ENCODE data around the gene NNAT.
"Not testable (repeated sequence)": the region's sequence is repeated elsewhere in the genome, so short reads cannot be mapped to it uniquely, and the experiment has no call there.

NNAT gene

GRCh38 chr20:37521061-37521771 is at the start of gene NNAT:
Gene NNAT (plus strand): TSS chr20:37521250. CDS start chr20:37521332, 82 bp downstream.
- in situ Hi-C loops (cut with MboI; ENCODE audit: low pct_unique_long_range_greater_than_20kb, low sequenced_read_pairs, unreplicated experiment): loop anchor here (10.0 kb wide), 1 partner anchor 116 kb away; no protein-coding TSS in a partner anchor
- TF ChIP-seq CTCF (IDR thresholded peaks at IDR 0.05; ENCODE audit: extremely low read depth, insufficient read depth, missing control alignments): no peak
- no peak for DNase-seq (ENCODE audit: low spot score)

- TF ChIP-seq CTCF (IDR thresholded peaks at IDR 0.05; ENCODE audit: extremely low read depth, insufficient read depth, missing control alignments): no peak
- in situ Hi-C loops (cut with MboI; ENCODE audit: low pct_unique_long_range_greater_than_20kb, low sequenced_read_pairs, unreplicated experiment): no loop called here
- DNase-seq (ENCODE audit: low spot score): no peak
Measured at GRCh38 chr20:37471741-37472235, 49.3 kb upstream of the NNAT start.

- in situ Hi-C loops (cut with MboI; ENCODE audit: low pct_unique_long_range_greater_than_20kb, low sequenced_read_pairs, unreplicated experiment); DNase-seq (ENCODE audit: low spot score): not testable (repeated sequence)
Measured at GRCh38 chr20:37472435-37472834, 48.6 kb upstream of the NNAT start.

GRCh38 chr20:37473249-37474000 is 47.6 kb upstream of the NNAT start:
- in situ Hi-C loops (cut with MboI; ENCODE audit: low pct_unique_long_range_greater_than_20kb, low sequenced_read_pairs, unreplicated experiment): no loop called here
- DNase-seq (ENCODE audit: low spot score): no peak
- TF ChIP-seq CTCF (IDR thresholded peaks at IDR 0.05; ENCODE audit: extremely low read depth, insufficient read depth, missing control alignments): no peak

GRCh38 chr20:37474386-37474785 is 46.7 kb upstream of the NNAT start:
- TF ChIP-seq CTCF (IDR thresholded peaks at IDR 0.05; ENCODE audit: extremely low read depth, insufficient read depth, missing control alignments): no peak
- no peak for DNase-seq (ENCODE audit: low spot score)
- in situ Hi-C loops (cut with MboI; ENCODE audit: low pct_unique_long_range_greater_than_20kb, low sequenced_read_pairs, unreplicated experiment): no loop called here

- in situ Hi-C loops (cut with MboI; ENCODE audit: low pct_unique_long_range_greater_than_20kb, low sequenced_read_pairs, unreplicated experiment): no loop called here
- no peak for TF ChIP-seq CTCF (IDR thresholded peaks at IDR 0.05; ENCODE audit: extremely low read depth, insufficient read depth, missing control alignments)
- no peak for DNase-seq (ENCODE audit: low spot score)
Measured at GRCh38 chr20:37475252-37475651, 45.8 kb upstream of the NNAT start.

GRCh38 chr20:37477041-37477440 is 44.0 kb upstream of the NNAT start:
- TF ChIP-seq CTCF (IDR thresholded peaks at IDR 0.05; ENCODE audit: extremely low read depth, insufficient read depth, missing control alignments): no peak
- in situ Hi-C loops (cut with MboI; ENCODE audit: low pct_unique_long_range_greater_than_20kb, low sequenced_read_pairs, unreplicated experiment): no loop called here
- DNase-seq (ENCODE audit: low spot score): no peak

All from GM13977 (cell line).